D721Med (cell line): ENCODE measurements around the gene CTBP2.
A peak's percentile ranks its signal among the peaks of the same experiment; 100 is the strongest.

ENCODE experiments used
- DNase-seq: peaks from one replicate; pipeline ENCODE4 v3.0.0; 2011; ENCODE audit warnings: low spot score; ENCODE audit not compliant: insufficient read length
- FAIRE-seq: peaks from 2 replicates; lab custom pipeline; 2011; peaks lifted over from hg19 to GRCh38; lab: Jason Lieb, UNC
- TF ChIP-seq, protein P1 (sequence below): IDR thresholded peaks from 2 replicates; pipeline ENCODE4 v1.5.1; 2012; ENCODE audit warnings: mild to moderate bottlenecking, control low read depth; ENCODE audit not compliant: insufficient read depth; ENCODE audit errors: missing control alignments

The CTBP2 gene

GRCh38 chr10:125049216-125049881 is 111.0 kb downstream of the CTBP2 start:
- DNase-seq: no peak
- FAIRE-seq: no peak

DNA sequence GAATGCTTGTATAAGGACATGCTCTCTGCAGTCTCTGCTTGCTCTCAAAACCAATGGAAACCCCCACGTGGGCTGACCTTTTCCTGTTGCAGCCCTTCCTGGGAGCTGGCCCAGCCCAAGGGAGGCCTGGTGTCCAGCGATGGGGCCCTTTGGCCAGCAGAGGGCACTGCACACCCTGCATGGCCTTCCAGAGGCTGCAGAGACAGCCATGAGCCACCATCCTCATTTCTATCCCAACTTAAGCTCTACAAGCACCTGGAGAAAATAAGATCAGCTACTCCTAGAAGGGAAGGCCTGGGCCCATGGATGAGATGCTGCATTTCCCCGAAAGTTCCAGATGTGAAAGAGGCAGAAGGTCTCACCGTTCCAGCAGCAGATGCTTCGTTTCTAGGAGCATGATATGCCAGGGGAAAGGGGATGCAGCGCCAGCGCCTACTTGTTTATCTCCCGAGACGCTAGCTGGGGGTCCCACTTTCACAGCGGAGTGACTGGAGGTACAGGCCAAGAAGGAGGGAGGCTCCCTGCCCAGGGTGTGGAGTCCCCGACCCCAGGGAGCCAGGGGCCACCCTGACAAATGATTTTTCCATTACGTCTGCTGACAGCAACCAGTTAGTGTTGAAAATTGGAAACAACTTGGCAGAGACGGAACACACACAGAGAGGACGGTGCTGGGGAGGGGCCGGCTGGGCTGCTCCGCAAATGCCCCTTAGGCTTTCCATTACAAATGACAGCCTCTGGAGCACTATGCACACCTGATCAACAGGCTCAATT is 112.1 kb downstream of the CTBP2 start:
- DNase-seq (peak; percentile 51), FAIRE-seq (no peak)
- TF ChIP-seq, protein P1, sequence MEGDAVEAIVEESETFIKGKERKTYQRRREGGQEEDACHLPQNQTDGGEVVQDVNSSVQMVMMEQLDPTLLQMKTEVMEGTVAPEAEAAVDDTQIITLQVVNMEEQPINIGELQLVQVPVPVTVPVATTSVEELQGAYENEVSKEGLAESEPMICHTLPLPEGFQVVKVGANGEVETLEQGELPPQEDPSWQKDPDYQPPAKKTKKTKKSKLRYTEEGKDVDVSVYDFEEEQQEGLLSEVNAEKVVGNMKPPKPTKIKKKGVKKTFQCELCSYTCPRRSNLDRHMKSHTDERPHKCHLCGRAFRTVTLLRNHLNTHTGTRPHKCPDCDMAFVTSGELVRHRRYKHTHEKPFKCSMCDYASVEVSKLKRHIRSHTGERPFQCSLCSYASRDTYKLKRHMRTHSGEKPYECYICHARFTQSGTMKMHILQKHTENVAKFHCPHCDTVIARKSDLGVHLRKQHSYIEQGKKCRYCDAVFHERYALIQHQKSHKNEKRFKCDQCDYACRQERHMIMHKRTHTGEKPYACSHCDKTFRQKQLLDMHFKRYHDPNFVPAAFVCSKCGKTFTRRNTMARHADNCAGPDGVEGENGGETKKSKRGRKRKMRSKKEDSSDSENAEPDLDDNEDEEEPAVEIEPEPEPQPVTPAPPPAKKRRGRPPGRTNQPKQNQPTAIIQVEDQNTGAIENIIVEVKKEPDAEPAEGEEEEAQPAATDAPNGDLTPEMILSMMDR: peak; percentile 83

More at GRCh38 chr10:125049216-125049881, 111.0 kb downstream of the CTBP2 start:
- TF ChIP-seq, protein P1: no peak

- no peak for DNase-seq
- TF ChIP-seq, protein P1: no peak
- no peak for FAIRE-seq
Measured at GRCh38 chr10:125043841-125044658, 116.3 kb downstream of the CTBP2 start.

- no peak for DNase-seq
- TF ChIP-seq, protein P1: no peak
- no peak for FAIRE-seq
Measured at GRCh38 chr10:125041856-125042506, 118.4 kb downstream of the CTBP2 start.

DNA sequence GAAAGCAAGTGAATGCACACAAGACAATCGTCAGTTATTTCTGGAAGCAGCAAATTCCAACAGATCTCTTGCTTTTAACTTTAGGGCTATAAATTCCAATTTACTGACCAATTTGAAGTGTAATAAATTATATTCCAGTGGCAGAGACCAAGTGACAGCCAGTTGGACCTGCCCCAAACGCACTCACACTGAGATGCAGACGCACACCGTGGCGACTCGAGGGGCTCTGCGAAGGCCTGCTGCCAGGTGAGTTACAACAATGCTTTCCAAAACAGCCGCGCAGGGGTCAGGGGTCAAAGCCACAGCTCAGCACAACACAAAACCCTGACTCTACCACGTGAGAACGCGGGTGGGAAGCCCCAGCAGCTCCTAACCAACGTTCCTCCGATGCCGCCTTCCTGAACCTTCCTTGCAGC is 121.0 kb downstream of the CTBP2 start:
- FAIRE-seq: no peak
- DNase-seq: no peak
- TF ChIP-seq, protein P1: no peak

- TF ChIP-seq, protein P1: peak; percentile 24
- DNase-seq: no peak
- FAIRE-seq: no peak
Measured at GRCh38 chr10:125038637-125039036, 121.7 kb downstream of the CTBP2 start.
